D721Med (cell line): ENCODE data around the gene STIL.
A peak's percentile ranks its signal among the peaks of the same experiment; 100 is the strongest.
"Not testable (repeated sequence)": the region's sequence is repeated elsewhere in the genome, so short reads cannot be mapped to it uniquely, and the experiment has no call there.

Experiments used
- DNase-seq: peaks from one replicate; pipeline ENCODE4 v3.0.0; 2011; ENCODE audit warnings: low spot score; ENCODE audit not compliant: insufficient read length
- FAIRE-seq: peaks from 2 replicates; lab custom pipeline; 2011; peaks lifted over from hg19 to GRCh38; lab: Jason Lieb, UNC
- TF ChIP-seq, protein P1 (sequence below): IDR thresholded peaks from 2 replicates; pipeline ENCODE4 v1.5.1; 2012; ENCODE audit warnings: mild to moderate bottlenecking, control low read depth; ENCODE audit not compliant: insufficient read depth; ENCODE audit errors: missing control alignments

Gene STIL

DNA sequence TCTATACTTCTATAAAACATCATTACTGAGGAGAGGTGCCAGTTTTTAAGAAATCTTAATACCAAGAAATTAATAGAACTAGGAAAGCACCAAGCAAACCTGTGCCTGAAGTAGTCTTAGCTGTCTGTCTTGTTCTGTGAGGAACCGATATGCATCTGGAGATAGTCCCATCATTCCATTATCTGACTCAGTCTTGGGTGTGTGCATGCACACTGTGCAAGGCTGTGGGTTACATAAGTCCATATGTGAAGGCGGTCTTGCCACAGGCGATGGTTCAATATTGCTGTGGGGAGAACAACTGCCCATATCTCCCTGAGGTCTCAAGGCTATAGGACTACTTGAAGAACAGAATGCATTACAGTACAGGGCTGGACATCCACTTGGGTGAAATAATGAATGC, 33.8 kb downstream of the STIL start:
- TF ChIP-seq, protein P1, sequence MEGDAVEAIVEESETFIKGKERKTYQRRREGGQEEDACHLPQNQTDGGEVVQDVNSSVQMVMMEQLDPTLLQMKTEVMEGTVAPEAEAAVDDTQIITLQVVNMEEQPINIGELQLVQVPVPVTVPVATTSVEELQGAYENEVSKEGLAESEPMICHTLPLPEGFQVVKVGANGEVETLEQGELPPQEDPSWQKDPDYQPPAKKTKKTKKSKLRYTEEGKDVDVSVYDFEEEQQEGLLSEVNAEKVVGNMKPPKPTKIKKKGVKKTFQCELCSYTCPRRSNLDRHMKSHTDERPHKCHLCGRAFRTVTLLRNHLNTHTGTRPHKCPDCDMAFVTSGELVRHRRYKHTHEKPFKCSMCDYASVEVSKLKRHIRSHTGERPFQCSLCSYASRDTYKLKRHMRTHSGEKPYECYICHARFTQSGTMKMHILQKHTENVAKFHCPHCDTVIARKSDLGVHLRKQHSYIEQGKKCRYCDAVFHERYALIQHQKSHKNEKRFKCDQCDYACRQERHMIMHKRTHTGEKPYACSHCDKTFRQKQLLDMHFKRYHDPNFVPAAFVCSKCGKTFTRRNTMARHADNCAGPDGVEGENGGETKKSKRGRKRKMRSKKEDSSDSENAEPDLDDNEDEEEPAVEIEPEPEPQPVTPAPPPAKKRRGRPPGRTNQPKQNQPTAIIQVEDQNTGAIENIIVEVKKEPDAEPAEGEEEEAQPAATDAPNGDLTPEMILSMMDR = no peak
- FAIRE-seq (no peak), DNase-seq (no peak)

DNA sequence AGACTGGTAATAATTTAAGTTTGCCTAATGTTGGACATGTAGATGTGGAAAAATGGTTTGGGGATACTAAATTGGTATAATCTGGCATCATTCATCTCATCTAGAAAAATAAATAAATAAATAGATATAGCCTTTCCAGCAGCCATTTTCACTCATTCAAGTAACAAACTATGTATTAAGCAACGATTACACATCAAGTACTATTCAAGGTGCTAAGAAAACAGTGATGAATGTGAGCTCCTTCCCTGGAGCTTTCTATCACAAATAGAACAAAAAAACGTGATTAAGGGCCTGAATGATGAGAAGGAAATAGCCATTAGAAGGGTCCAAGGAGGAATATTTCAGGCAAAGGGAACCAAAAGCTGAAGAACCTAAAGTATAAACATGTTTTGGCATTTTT, 37.1 kb downstream of the STIL start:
- TF ChIP-seq, protein P1 = no peak
- FAIRE-seq (no peak), DNase-seq (no peak)

DNA sequence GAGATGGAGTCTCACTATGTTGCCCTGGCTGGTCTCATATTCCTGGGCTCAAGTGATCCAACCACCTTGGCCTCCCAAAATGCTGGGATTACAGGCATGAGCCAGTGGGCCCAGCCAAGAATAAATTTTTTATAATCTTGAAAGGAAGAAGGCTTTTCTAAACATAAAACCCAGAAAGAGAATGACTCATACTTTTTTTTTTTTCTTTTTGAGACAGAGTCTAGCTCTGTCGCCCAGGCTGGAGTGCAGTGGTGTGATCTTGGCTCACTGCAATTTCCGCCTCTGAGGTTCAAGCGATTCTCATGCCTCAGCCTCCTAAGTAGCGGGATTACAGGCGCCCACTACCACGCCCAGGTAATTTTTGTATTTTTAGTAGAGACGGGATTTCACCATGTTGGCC, 38.1 kb downstream of the STIL start:
- DNase-seq, FAIRE-seq: not testable (repeated sequence)

DNA sequence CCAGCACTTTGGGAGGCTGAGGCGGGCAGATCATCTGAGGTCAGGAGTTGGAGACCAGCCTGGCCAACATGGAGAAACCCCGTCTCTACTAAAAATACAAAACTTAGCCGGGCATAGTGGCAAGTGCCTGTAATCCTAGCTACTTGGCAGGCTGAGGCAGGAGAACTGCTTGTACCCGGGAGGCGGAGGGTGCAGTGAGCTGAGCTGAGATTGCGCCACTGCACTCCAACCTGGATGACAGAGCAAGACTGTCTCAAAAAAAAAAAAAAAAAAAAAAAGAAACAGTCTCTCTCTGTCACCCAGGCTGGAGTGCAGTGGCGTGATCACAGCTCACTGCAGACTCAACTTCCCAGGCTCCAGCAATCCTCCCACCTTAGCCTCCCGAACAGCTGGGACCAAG, 48.4 kb downstream of the STIL start:
- DNase-seq, FAIRE-seq: not testable (repeated sequence)

DNA sequence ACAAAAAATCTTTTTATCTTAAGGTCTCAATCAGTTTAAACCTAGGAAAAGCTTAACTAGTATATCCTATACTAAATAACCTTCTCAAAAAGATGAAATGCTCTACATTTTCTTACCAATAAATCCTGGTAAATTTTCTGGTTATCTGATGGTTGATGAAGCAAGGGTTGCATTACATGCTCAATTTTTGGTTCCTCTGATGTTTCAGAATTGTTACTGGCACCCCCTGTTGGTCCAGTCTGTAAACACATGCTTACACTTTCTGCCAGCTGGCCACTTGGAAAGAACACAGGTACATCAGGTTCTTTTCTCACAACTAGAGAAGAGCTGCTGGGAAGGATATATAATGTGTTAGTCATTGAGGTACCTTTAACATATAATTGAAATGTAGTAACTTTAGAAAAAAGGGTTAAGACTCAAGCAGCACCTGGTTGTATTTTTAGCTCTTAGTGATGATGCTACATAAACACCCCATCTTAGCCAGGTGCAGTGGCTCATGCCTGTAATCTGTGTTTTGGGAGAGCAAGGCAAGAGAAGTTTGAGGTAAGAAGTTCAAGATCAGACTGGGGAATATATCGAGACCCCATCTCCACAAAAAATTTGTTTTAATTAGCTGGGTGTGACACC, 51.0 kb downstream of the STIL start:
- FAIRE-seq = no peak
- DNase-seq = no peak
- TF ChIP-seq, protein P1 = peak; percentile 55

DNA sequence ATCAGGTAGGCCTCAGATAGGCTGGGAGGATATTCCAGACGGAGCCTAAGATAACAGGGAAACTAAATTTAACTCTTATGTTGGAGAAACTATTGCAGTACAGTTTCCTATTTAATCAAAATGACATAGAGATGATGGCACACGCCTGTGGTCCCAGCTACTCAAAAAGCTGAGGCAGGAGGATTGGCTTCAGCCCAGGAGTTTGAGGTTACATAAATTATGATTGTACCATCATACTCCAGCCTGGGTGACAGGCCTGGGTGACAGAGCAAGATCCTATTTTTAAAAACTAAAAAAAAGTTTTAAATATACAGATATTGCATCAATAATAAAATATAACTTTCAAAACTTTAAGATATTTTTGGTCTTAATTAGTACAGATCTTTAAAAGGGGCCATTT, 56.7 kb downstream of the STIL start:
- FAIRE-seq (no peak), DNase-seq (no peak)

DNA sequence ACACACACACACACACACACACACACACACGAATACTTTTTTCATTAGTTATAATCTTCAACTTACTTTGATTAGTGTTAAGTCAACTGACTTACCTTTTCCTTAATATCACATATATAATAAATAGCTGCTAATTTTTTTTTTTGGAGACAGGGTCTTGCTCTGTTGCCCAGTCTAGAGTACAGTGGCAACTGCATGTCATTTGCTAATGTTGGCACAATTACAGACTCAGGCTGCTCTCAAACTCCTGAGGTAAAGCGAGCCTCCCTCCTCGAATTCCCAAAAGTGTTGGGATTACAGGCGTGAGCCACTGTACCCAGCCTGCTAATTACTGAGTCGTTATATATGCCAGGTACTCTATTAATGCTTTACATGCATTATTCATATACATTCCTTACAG, 61.2 kb downstream of the STIL start:
- no peak for FAIRE-seq
- TF ChIP-seq, protein P1 = no peak
- no peak for DNase-seq

More for the DNA sequence above, 56.7 kb downstream of the STIL start:
- TF ChIP-seq, protein P1 = no peak

DNA sequence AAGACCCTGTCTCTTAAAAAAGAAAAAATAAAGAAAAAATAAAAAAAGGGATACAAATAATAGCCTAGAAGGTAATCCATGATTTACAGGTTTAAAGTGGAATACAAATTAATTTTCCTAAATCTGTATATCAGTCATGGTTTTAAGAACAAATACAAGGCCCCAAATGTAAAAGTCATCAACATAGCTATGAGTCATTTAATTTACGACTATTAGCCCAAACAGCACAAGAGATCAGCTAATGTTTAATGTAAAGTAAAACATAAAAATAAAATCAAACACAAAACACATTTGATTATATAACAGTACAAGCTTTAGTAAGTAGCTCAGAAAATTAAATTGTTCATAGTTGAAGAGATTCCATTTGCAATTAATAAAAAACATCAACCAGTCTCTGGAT, 61.6 kb downstream of the STIL start:
- FAIRE-seq (no peak), DNase-seq (no peak)
- TF ChIP-seq, protein P1 = no peak
